GM18520 (cell line): ENCODE results near the gene INPP5D.

Experiments
- ATAC-seq: cut with Tn5 transposase; IDR thresholded peaks from one replicate; pipeline ENCODE4 v1.9.1; 2021; ENCODE audit not compliant: unreplicated experiment

The INPP5D gene

DNA sequence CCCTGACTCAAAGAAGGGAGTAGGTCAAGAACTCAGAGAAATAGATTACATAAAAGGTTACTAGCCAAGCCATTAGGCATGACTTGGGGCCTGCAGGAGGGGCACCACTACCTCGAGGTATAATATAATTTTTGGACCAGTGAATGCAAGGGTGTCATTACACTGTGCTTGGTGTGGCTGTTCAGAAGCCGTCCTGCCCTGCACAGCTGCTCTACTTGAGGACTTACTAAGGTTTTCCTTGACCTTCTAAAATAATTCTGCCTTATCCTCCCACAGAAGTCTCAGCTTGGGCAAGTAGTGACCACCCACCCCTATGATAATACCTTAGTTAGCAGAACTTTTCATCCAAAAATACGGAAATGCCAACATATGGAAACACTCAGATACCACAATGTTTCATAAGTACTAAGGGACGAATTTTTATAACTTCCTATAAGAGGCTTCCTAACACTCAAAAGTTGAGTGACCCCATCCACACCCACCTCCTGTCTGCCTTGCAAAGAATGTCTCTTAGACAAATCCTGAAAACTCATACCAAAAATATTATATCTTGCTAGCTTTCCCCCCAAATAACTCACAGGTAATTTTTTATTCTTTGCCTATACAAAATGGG lies 173.6 kb downstream of the INPP5D start:
- no peak for ATAC-seq

DNA sequence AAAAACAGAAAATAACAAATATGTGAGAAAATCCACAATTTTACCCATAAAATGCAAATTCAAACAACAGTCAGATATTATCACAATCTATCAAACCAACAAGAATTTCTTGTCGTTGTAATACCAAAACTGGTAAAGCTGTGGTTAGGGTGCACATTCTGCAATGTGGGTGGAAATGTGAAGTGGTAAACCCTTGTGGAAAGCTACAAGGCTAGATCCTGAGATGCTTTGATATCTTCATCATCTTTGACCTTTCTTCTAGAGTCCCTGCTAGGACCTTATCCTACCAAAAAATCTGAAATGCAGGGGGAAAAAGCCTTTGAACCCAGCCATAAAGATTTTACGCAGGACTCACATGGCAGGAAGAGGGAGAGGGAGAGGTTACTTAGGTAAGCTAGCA lies 174.1 kb downstream of the INPP5D start:
- no peak for ATAC-seq

DNA sequence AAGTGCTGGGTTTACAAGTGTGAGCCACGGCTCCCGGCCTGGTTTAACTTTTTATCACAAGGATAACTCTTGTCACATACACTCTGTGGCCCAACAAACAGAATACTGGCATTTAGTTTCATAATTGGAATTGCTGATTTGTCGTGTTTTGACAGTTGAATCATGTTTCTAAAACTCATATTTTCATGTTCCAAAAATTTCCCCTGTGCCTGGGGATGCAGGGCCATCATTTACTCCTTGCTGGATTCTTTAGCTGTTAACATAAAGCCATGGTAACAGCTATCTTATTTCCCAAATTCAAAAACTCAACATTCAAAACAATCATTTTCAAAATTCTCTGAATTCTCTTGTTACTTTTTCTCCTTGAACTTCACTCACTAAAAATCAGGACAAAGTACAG lies 174.9 kb downstream of the INPP5D start:
- ATAC-seq = no peak

DNA sequence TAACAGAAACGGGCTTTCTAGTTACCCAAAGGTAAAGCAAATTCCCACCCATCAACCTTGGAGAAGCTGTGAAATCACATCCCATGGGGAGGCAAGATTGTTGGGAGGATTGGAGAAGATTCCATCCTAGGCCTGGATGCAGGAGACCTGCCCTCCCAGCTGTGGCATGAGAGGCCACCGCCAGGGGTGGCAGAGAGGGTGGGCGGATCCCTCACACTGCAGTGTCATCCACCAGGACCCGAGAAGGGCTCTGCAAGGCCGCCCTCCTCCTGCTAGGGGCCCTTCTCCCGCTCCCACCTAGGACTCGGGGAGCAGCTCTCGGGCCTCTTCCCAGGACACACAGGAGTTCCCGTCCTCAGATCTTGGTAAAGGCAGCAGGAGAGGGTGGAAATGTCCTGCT lies 175.8 kb downstream of the INPP5D start:
- ATAC-seq = no peak

DNA sequence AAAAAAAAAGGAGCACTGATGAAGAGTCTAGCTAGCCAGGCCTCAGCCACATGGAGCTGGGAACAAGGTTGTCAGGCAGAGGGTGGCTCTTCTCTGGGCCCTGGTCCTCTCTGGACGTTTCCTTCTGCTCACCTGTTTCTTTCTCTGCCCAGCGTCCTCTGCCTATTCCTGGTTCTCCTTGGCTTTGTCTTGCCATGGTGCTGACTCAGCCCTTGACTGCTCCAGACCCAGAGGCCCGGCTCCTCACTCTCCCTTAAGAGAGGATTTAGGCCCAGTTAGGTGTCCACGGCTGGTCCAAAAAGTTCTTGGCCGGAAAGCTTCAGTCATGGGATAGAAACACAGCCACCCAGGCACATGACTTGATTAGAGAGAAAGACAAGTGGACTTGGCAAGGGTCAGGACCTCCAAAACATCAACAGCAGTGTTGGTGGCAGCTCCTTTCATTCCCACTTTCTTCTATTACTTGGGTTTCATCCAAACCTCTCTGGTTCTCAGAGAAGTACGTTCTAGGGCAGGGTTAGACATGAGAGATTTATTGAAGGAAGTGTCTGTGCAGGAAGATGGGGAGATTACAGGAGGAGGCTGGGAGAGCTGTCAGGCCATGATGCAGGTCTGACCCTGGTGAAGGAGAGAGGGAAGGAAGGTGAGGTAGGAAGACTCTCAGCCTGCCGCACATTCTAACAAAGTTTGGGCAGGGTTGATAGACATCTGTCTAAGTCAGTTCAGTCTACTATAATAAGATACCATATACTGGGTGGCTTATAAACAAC lies 176.9 kb downstream of the INPP5D start:
- no peak for ATAC-seq

DNA sequence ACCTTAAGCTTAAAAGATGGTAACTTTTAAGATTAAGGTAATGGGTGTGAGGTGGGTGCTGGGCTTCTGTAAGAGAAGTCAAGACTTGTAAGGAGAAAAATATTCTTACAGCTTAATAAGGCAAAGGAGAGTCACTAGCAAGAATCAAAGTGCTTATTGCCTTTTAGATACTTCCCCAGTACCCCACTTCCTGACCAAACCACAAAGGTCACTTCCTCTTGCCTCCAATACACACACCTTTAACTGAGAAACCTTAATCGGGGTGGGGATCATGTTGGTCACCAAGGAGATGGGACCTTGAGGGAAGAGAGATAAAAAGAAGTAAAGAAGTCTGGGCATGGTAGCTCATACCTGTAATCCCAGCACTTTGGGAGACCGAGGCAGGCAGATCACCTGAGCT lies 180.8 kb downstream of the INPP5D start:
- no peak for ATAC-seq

DNA sequence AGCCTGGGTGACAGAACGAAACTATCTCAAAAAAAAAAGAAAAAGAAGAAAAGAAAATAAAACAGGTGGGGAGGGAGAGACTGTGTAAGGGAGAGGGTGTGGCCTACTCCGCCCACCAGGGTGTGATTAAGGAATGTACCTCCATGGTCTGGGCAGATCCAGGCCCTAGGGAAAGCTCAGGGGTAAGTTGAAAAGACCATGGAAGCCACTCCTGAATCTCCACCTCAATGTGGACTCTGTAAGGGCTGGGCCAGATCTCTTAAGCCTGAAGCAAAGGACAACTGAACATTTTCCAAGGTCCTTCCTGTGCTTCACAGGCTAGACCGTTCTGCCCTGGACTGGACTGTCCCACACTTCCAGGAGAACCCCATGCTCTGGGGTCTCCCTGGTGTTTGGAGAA lies 181.7 kb downstream of the INPP5D start:
- ATAC-seq = no peak

DNA sequence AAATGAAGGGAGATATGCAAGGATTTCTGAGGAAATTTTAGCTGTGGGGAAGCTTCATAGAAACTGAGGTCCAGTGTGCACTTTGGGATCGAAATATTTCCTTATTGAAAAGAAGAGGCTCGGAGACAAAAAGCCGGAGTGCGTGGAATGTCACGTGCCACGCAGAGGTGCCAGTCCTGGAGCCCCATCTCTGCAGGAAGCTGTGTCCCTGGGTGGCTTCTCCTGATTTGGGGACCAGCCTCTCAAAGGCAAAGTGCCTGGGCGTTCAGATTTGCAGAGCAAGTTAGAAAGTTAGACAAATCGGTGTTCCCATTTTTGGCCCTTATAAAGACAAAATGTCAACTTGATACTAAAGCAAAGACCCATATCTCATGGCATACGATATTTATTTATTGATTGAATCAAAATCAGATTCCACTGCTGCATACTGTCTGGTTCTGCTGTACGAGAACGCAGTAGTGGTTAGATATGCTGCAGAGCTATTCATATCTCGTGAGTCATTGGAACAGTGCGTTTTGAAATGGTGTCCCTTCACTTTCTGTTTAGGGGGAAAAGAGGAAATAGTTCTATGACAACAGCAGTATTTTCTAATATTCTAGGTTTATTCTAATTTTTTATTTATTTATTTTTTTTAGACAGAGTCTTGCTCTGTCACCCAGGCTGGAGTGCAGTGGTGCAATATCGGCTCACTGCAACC lies 182.2 kb downstream of the INPP5D start:
- no peak for ATAC-seq

DNA sequence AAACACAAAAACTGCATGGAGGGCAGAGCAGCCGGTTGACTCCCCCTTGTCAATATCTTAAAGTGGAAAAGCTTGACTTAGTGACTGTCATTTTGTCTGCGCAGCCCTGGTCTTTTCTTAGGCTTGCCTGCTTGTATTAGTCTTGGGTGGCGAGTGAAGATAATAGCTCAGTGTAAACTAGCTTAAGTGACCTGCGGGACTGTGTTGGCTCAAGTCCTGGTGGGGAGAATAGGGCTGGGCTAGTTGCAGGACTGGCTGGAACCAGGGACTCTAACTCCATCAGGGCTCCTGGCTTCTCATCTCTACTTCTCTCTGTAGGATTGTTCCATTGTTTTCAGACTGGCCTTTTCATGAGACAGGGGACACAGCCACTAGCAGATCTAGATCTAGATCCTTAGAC lies 183.2 kb downstream of the INPP5D start:
- no peak for ATAC-seq

DNA sequence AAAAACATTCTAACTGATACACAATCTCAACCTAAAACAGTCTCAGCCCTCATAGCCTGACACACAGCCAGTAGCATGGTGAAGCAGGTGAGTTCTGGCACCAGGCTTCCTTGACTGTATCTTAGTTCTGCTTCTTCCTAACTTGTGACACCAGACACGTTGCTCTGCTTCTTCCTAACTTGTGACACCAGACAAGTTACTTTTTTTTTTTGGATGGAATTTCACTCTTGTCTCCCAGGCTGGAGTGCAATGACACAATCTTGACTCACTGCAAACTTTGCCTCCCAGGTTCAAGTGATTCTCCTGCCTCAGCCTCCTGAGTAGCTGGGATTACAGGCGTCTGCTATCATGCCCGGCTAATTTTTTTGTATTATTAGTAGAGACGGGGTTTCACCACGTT lies 184.7 kb downstream of the INPP5D start:
- ATAC-seq = no peak

DNA sequence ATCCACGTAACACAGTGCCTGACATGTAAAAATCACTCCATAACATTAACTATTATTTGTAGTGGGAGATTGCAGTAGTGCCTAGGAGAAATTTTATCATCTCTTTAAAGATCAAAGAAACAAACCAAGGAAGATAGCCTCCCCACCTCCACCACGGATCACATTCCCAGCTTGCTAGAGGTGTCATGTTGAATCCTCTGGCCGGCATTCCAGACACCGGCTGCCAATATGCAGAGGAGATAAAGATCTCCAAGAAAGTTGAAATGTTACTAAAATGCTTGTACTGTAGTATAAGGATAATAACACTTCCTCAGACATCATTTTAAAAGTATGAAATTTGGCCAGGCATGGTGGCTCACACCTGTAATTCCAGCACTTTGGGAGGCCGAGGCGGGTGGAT lies 185.3 kb downstream of the INPP5D start:
- no peak for ATAC-seq

DNA sequence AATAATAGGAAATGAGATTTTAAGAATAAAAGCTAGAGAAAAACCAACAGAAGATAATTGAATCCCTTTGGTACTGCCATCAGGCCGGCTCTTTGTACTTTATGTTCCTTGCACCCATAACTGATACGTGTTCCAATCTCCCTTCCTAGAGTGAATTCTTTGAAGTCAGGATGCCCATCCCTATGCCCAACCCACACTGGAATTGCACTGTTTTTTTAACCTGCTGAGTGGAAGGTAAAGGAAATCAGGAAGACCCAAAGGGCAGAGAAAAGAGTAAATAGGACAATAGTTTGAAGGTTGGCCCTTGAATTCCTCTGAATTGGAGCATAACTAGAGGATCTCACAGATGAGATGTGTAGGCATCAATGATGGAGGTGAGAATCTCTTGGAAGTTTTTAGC lies 187.0 kb downstream of the INPP5D start:
- no peak for ATAC-seq

DNA sequence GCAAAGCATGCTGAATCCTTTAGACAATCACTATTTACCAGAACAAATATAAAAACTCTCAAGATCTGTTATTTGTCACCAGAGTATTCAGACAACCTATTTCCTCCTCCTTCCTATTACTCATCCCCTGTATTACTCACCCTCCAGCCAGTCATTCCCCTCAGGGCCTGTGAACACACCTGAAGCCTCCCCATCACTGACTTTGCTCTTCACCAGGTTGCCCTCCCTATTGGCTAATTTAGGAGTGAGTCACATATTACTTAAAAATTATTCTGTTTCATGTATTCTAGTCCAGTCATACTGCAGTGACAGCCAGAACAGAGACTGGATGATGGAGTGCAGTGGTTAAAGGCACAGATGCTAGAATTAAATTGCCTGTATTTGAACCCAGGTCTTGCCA lies 187.6 kb downstream of the INPP5D start:
- no peak for ATAC-seq

DNA sequence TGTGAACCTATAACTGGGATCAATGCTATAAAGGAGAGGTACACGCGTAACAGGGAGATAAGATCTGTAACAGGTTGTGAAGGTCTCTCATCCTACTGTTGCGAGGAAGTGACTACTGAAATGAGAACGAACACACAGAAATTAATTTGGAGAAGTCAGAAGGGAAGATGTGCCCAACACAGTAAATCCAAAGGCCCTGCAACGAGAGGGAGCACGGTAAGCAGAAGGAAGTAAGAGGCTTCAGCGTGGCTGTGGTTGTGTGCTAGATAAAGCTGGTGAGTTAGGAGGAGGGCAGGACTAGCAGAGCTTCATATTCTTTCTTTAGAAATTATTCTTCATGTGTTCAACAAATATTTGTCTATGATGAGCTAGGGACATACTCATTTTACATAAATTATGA lies 188.9 kb downstream of the INPP5D start:
- ATAC-seq = no peak

DNA sequence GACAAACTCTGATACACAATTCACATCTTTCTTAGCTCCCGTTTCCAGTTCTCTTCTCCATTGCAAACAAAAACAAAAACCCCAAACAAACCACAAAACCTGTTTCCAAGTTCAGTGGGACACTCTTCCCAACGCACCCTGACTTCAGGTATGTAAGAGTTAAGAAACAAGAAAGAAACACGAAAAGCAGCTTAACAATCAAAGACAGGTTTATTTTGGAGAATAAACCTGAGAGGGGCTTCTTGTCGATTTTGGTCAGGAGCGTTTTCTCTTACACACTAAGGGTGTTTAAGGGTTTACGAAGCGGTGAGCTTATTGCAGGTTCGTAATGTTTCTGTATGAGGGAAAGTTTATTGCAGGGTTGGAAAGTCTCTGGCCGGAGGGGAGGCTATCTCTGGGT lies 190.4 kb downstream of the INPP5D start:
- no peak for ATAC-seq

DNA sequence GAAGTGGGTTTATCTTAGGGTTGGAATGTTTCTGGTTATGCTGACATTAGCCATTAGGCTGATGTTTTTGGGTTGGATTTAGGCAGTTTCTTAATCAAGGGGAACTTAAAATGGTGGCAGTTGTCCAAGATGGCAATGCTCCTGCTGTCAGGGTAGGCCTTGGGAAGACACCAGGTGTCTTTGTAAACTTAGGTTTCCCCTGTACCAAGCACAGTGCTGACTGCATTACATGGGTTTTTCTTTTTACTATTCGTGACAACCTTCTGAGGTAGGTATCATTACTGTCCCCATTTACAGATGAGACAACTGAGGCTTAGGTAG lies 190.8 kb downstream of the INPP5D start:
- no peak for ATAC-seq

DNA sequence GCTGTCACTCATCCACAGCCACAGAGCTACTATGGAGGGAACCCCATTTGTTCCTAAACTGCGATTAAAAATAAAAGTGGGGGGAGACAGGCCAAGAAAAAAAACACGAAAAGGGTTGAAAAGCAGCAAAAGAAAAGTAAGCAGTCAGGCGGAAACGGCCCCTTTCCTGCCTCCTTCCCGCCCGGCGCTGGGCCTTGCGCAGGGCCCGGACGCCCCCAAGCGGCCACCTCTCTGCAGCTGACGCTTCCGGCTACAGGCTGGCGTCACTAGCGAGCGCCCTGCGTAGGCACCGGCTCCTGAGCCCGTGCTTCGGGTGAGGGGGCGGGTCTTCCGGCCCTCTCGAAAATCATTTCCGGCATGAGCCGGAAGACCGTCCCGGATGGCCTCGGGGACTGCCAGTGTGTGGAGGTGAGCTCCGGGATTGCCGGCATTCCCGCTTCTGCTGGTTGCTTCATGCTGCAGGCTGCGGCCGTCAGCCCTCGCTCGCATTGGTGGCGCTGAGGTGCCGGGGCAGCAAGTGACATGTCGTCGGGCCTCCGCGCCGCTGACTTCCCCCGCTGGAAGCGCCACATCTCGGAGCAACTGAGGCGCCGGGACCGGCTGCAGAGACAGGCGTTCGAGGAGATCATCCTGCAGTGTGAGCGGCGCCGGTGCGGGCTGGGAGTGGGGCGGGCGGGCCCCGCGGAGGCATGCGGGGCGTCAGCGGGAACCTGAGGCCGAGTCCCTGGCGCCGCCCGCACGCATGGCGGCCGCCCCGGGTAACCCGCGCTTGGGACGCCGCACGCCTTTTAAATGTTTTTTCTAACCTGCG lies 191.4 kb downstream of the INPP5D start, which contains the start of gene ATG16L1:
Gene ATG16L1 (plus strand): TSS at position 368 of the 811 bp plus-strand sequence. CDS start 155 bp downstream, at position 523.
- peak; percentile 92 for ATAC-seq

DNA sequence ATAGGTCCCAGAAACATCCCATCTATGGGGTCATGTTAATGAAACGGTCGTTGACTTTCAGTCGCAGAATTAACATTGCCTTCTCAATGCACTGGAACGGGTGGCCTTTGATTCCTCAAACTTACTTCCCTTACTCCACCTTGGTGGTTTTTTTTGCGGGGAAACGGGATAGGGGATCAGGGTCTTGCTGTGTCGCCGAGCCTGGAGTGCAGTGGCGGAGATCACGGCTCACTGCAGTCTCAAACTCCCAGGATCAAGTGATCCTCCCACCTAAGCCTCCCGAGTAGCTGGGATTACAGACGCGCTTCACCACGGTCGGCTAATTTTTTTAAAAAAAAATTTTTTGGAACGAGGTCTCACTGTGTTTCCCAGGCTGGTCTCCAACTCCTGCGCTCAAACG lies 192.1 kb downstream of the INPP5D start:
- ATAC-seq = no peak

DNA sequence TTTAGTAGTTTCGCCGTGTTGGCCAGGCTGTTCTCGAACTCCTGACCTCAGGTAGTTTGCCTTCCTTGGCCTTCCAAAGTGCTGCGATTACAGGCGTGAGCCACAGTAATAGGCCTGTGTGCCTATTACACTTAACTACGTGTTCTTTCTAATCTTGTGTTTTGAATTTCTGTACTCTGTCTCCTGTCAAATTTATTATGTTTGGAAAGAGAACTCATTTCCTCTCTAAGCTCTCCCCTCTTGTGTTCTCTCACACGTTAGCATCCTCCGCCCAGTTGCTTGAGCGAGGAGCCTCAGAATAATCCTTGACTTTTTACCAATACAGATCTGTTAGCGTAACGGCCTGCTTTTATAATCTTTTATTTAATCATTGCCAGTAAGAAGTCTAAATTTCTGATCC lies 195.0 kb downstream of the INPP5D start:
- no peak for ATAC-seq

DNA sequence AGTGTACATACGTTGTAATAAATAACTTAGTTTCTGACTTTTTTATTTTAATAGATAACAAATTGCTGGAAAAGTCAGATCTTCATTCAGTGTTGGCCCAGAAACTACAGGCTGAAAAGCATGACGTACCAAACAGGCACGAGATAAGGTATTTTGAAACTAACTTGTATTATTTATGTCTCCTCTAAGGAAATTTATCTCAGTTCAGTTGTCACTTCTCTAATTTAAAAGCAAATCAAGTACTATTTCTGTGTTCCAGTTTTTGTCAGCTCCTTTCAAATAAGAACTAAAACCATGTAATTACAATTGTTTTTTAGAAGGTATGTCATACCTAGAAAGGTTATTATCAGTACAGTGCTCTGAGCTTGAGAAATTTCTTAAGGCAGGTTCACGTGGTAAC lies 195.9 kb downstream of the INPP5D start:
- ATAC-seq = no peak
